GM19455 (cell line): ENCODE measurements around the gene BRAT1.
"Not testable (repeated sequence)": the region's sequence is repeated elsewhere in the genome, so short reads cannot be mapped to it uniquely, and the experiment has no call there.

Experiments
- ATAC-seq: cut with Tn5 transposase; IDR thresholded peaks from one replicate; pipeline ENCODE4 v1.9.1; 2021; ENCODE audit not compliant: unreplicated experiment

BRAT1 gene

DNA sequence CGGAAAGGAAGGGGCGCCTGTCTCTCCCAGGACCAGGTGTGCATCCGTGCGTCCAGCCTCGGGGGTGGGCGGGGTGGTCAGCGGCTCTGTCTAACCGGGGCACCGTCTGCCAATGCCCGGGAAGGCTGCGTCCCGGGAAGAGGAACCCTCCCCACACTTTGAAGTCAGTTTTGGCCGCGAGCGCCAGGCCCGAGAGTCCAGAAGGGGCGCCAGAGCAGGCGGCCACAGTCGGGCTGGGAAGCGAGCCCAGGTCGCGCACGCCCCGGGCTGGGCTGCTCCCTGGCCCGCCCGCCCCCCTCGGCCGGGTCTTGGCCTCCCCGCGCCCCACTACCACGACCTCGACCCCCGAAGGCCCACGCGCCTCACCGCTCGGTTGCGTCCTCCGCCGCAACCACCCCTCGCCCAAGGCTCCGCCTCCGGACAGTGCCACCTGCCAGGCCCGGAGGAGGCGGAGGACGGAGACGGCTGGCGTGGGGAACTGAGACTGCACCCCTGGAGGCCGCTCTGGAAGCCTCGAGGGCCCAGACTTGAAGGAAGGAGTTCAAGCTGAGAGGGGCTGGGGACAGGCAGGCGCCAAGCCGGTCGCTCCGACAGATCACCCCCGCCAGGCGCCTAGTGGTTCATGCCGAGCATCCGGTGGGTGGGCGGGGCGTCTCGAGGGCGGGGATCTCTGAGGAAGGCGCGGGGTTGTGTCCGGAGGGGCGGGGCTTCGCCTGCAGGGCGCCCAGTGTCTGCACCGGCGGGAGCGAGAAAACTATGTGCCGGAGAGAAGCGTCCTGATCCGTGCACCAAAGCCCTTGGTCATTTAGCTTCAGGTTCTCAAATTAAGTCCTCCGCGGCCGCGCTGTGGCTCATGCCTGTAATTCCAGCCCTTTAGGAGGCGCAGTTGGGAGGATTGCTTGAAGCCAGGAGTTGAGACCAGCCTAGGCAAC lies at the start of gene BRAT1:
Gene BRAT1, minus strand, starts transcription at position 404 of the 932 bp plus-strand sequence. CDS start 1,093 bp downstream, outside the sequence.
- peak; percentile 64 for ATAC-seq

DNA sequence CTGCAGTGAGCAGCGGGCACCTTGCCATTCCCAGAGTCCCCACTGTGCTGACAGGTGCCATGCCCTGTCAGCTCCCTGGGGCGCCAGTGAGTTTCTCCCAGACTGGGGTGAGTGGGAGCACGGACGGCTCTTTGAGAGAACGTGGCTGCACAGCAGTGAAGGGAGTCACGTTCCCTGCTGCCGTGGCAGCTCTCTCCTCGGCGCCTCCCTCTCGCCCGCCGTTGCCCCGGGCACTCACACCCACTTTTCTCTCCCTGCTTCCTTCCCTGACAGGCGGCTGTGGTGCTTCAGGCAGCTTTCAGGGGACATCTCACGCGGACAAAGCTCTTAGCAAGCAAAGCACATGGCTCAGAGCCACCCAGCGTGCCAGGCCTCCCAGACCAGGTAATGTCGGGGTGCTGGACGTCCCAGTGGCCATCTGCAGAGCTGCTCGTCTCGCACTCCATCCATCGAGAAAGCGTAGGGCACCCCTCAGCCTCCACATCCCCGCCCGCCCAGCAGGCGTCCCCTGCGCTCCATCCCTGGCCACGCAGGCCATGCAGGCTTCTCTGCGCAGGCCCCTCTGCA lies 49.4 kb upstream of the BRAT1 start:
- no peak for ATAC-seq

DNA sequence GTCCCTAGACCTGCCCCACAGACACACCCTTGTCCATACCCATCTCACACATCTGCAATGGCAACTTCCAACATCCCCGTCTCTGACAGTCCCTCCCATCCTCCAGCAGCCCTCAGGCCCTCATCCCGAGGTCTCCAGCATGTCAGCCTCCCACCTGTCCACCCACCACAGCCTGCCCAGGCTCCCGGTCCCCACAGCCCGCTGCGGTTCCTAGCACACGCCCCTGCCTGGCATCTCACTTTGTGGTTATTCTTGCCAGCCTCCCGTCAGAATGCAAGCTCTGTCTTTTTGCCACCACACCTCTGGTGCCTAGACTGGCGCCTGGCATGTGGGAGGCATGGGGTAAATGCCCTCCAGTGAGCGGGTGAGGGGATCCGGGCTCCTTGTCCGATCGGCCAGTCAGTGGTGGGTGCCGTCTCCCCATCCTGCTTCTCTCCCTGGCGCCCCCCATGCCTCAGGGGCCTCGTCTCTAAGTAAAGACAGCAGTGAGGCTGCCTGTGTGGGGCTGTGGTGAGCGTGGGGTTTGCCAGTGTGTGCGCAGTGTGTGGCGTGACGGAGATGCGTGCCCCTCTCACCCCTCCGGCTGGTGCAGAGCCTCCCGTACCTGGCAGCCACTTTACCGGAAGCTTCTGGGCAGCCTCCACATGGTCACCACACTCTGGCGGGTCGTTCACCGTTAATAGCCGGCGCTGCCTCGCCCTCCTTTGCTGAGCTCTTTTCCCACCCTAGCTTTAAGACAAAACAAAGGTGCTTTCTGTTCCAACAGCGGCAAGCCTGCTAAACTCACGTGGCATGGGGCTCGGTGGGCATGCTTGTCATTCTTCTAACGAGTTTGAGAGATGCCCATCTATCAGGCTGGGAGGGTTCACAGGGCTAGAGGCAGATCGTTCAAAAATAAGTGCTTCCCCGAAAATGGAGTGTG lies 48.0 kb upstream of the BRAT1 start:
- ATAC-seq, result no peak

DNA sequence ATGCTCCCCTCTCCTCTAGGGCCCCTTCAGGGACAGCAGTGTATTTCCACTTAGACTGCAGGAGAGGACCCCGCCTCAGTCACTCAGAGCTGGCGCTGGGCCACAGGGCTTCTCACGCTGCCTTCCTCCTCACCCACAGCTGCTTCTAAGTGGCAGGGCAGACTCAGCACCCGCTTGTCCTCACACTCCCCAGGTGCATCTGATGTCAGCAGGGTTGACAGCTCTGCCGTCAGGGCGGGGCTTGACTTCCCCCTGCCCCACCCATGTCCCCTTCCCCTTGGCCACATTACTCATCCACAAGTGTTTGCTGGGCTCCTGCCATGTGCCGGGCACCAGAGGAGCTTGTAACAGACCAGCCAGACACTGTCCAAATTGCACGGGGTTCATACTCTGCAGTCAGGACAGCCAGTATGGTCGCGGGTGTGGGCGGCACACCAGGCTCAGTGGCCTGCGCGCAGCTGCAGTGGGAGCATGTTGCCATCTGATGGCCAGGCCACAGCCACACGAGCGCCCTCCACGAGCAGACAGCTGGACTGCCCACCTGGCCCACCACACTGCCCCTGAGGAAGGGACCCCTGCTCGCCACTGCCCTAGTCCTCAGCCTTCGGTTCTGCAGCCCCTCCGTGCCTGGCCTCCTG lies 47.2 kb upstream of the BRAT1 start:
- no peak for ATAC-seq

DNA sequence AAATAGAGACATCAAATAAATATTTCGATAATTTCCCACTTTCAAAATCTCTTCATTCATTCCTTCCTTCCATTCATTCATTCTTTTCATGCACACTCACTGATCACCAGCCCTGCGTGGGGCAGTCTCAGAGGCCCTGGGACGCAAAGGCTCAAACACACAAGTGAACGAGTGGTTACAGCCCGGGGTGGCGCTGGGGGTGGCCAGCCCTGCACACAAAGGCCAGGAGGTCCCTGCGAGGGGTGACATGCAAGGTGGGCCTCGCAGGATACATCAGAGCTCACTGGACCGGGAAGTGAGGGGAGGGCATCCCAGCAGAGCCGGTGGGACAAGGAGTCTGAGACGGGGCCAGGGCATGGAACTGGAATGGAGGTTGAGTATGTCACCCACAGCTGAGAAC lies 46.6 kb upstream of the BRAT1 start:
- no peak for ATAC-seq

DNA sequence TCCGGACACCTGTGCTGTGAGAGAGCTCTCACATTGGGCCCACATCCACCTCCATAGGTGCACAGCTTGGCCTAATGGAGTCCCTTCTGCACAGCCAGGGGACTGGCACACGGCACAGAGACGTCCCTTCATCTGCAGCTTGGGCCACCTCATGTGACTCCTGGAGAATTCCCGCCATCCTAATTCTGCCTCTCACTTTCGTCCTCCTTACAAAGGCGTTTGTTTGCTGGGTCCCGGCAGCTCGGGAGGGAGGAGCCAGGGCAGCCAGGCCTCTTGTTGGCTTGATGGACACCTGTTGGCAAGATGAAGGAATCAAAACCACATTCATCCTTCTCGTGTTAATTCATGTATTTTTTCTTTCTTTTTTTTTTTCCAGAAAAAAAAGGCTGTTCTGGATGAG lies 45.7 kb upstream of the BRAT1 start:
- no peak for ATAC-seq

DNA sequence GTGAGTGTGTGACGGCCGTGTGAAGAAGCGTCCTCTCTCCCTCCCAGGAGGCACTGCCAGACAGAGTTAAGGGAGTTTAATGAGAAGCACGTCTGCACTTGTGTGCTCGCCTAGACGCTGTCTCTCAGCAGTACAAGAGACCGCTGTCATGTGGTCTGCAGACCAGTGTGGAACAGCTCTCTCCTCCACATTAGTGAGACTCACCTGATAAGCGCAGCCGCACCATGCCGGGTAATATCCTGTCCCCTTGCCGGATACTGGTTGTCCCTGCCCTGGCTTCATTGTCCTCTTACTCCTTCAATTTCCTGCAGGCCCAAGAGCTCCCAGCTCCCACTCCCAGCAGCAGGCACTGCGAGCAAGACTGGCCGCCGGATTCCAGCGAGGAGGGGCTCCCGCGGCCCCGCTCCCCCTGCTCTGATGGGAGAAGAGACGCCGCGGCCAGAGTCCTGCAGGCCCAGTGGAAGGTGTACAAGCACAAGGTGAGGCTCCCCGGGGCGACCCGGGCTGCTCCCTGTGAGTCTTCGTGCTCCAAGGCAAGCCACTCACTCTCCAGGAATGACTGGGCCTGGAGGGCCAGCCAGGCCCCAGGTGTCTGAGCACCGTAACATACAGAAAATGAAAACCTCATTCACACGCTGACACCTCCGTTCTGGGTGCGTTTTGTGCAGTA lies 43.0 kb upstream of the BRAT1 start:
- no peak for ATAC-seq

DNA sequence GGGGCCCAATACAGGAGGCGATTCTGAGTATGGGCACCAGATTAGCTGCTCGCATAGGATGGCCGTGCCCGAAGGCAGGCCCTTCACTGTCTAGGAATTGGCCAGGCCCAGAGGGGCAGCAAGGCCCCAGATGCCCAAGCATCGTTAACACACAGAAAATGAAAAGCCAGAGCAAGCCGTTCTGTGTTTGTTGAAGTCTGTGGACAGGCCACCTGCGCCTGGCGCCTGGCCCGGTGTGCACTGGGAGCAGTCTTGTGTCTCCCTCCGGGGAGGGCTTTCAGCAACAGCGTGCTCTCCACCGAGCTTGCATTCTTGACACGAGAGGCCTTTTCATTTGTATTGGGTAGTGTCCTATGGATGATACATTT lies 41.9 kb upstream of the BRAT1 start:
- no peak for ATAC-seq

DNA sequence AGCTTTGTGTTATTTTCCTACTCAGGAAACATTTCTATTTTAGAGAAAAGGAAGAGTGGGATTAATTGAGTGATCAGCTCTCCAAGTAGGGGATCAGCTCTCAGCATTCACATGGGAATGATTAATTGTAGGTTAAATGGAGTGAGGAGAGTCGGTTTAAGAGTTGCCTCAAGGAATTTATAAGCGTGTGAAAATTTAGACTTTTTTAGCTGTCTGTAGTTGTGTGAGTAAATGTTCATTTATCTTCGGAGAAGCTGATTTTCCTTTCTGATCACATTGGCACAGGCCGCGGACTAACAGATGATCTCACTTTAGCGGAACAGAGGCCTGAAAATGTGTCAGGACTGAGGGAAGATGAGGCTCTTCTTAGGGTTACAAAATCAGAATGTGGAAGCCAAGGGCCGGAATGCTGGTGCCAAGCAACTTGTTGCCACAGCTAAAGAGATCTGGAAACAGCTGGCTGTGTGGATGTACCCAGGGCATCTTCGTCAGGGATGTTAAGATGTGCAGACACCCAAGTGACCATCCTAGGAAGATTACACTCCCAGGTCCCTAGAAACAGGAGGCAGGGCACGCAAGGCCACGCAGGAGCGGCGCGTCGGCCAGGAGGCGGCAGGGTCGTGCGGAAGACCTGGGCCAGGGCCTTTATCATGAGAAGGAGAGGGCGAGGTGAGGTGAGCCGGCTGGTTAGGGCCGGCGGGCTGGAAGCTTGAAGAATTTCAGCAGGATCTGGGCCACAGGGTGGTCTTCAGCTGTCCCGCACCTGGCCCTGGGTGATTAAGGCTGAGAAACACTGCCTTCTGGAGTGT lies 41.3 kb upstream of the BRAT1 start:
- no peak for ATAC-seq

DNA sequence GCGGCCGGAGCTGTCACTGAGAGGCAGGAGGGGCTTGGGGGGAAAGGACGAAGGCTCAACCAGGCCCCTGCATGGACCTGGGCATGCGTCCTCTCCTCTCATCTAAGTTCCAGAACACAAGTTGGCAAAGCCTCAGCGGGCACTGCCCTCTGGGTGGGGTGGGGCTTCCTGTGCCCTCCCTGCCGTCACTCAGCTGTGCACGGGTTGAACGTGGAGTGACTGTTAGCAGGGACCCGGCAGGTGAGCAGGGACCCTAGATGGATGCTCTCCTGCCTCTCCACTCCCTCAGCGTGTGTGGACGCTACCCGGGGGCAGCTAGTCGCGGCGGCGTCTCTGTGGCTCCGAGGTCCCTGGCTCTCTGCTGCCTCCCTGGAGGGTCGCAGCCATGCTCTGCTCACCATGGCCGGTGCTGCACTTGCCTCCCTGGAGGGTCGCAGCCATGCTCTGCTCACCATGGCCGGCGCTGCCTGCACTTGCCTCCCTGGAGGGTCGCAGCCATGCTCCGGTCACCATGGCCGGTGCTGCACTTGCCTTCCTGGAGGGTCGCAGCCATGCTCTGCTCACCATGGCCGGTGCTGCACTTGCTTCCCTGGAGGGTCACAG lies 40.0 kb upstream of the BRAT1 start:
- ATAC-seq, result no peak

DNA sequence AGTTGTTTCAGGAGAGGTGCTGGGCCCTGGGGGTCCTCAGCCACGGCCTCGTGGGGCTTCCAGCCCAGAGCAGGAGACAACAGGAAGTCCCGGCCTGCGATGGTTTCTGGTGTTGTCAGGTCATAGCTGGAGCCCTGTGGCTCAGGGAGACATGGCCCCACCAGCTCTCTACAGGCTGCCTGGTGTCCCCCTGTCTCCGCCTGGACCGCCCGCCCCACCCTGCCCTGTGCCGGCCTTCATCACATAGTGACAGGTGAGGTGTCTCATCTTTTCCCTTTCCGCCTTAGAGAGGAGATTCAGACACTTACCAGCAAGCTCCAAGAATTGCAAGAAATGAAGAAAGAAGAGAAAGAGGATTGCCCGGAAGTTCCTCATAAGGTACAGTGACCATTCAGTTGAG lies 39.3 kb upstream of the BRAT1 start:
- no peak for ATAC-seq

DNA sequence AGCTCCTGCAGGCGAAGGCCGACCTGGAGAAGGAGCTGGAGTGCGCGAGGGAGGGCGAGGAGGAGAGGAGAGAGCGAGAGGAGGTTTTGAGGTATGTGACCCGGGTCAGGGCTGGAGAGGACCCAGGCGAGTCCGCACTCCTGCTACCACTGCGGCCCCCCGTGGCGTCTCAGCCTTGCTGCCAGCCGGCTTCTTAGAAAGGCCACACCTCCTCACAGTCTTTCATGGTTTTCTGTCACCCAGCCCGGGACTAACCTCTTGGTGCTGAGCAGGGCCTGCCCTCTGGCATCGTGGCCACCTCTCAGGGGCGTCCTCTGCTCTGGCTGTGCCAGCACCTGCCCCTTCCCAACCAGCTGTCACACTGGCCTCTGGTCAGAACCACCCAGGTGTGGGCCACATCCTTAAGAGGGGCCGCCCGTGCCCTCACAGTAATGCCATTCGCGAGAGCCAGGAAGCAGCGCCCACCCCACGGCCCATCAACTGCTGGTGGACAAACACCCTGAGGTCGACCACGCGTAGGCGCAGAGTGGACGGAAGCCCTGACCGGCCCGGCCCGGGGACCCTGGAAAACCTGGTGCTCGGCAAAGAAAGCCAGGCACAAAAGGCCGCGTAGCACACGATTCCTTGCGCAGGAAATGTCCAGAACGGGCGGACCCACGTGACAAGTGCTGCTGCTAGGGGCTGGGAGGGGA lies 37.9 kb upstream of the BRAT1 start:
- no peak for ATAC-seq

DNA sequence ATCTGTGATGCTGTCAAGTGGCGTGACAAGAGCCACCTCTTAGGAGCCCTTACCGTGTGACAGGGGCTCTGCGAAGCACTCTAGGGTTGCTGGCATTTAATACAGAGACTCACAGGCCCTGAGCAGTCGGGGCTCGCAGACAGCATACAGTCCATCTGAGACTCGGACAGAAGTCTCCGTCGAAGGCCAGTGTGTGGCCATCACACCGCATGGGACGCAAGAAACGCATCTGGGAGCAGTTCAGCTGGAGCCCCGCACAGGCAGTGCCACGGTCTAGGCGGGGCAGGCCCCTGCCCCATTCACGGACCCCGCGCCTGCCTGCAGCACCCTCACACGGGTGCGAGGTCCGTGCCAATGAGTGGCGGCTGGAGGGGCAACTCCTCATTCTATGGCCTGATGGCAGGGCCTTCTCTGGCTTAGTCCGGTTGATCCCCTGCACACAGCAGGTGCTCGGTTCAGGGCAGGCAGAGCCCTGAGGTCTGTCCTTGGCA lies 37.1 kb upstream of the BRAT1 start:
- ATAC-seq, result no peak

DNA sequence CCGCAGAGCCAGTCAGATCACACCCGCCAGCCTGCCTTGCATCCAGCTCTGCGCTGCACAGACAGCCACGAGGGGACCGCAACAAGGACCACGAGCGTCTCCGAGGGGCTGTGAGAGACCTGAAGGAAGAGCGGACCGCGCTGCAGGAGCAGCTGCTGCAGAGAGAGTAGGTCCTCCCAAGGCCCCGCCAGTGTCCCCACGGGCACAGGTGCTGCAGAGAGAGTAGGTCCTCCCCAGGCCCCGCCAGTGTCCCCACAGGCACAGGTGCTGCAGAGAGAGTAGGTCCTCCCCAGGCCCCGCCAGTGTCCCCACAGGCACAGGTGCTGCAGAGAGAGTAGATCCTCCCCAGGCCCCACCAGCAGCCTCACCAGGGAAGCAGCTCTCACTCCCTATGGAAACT lies 34.6 kb upstream of the BRAT1 start:
- ATAC-seq, result not testable (repeated sequence)

DNA sequence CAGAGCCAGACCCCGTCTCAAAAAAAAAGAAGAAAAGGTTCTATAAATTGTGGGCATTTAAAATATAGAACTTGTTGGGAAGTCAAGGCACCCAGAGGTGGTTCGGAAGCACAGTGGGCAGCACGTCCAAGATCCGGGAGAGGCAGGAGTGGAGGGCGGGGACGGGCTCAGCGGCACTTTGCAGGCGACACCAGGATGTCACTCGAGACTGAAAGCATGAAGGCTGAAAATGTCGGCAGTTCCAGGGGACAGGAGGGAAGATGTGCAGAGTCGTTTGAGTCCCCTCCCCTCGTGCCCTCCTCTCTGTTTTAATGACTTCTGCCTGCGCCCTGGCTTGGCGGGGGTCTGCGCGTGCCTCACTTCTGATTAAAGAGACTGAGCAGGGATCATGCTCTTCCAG lies 34.0 kb upstream of the BRAT1 start:
- ATAC-seq, result no peak

DNA sequence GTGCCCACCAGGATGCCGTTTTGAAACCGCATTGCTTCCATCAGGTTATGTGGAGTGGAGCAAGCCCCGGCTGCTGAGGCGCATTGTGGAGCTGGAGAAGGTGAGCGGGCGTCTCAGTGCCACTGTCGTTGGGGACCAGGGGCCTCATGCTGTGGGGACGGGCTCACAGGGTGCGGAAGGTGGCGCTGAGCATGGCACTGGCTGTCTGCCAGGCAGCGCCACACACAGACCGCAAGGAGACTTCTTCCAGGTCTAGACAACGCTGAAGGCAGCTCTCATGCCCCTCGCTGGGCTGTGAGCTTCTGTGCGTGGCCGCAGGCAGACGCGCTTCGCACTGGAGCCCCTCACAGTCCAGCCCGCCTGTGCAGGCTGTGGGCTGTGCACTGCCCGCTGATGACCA lies 32.5 kb upstream of the BRAT1 start:
- ATAC-seq, result no peak

DNA sequence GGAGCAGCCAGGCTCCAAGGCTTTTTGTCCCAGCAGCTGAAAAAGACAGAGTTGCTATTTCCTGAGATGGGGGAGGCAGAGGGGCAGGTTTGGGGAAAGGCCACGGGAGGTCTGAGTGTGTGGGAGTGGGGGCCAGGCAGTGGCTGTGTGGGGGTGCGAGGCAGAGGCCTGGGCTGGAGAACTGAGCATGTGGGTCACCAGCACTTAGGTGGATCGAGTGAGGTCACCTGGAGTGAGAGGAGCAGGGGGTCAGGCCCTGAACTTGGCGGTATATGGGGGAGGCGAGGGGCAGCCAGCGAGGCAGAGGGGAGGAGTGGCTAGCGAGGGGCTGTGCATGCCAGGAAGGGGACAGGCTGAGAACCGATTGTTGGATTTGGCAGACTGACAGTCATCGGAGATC lies 31.8 kb upstream of the BRAT1 start:
- ATAC-seq, result no peak

DNA sequence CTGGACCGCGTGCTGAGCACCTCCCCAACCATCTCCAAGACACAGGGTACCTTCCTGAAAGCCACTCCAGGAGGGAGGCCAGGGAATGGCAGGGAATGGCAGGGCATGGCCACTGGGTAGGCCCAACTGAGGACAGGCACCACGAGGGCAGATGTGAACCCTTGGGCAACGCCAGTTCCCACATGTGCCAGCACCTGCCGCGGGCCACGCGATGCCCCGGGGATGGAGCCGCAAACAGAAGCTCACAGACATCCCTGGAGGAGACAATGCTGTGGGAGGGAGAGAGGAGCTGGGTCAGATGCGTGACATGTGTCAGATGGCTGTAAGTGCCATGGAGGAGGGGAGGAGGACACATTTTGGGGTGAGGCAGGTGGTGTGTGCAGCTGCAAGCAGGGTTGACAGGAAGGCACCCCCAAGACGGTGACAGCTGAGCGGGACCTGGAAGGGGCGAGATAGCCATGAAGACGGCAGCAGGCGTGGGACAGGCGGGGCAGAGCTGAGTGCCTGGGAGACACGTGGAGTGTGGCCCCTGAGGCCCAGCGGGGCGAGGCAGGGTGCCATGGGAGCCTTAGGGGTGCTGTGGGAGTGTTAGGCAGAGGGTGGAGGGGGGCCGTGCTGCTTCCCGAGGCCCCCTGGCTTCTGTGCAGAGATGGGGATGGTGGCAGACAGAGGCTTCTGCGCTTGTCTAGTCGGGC lies 31.1 kb upstream of the BRAT1 start:
- ATAC-seq, result no peak
